GM23248 (cell line): Measurements from ENCODE around the gene COL9A3. TPM values are rescaled to one million over a fixed set of nuclear protein-coding genes. Genes with fewer than 3 reads are reported as not detected.

Experiments used
- DNase-seq: peaks from one replicate; pipeline ENCODE4 v3.0.0-alpha.2; 2015
- H2AFZ ChIP-seq: fragments of 200-600 bp; sonication (generic); 2 replicates; pipeline ENCODE4 v1.6.1; 2016; ENCODE audit warnings: antibody characterized with exemption
- H3F3A ChIP-seq: fragments of 200-600 bp; sonication (generic); 2 replicates; pipeline ENCODE4 v1.6.1; 2016; ENCODE audit warnings: mild to moderate bottlenecking, antibody characterized with exemption, mixed run types; ENCODE audit not compliant: insufficient read depth
- H3K27ac ChIP-seq: fragments of 200-600 bp; sonication (generic); 2 replicates; pipeline ENCODE4 v1.5.1; 2016; ENCODE audit warnings: mild to moderate bottlenecking
- H3K27me3 ChIP-seq: fragments of 200-600 bp; sonication (generic); replicated peaks from 2 replicates; pipeline ENCODE4 v1.6.1; 2016; ENCODE audit warnings: mild to moderate bottlenecking; ENCODE audit not compliant: insufficient read depth
- H3K36me3 ChIP-seq: fragments of 200-600 bp; sonication (generic); 2 replicates; pipeline ENCODE4 v1.6.1; 2016; ENCODE audit warnings: low read depth, mild to moderate bottlenecking
- H3K4me1 ChIP-seq: fragments of 200-600 bp; sonication (generic); 2 replicates; pipeline ENCODE4 v1.6.1; 2016; ENCODE audit warnings: mild to moderate bottlenecking; ENCODE audit not compliant: insufficient read depth
- H3K4me2 ChIP-seq: fragments of 200-600 bp; sonication (generic); one replicate; pipeline ENCODE4 v1.6.1; 2016; ENCODE audit warnings: mild to moderate bottlenecking; ENCODE audit not compliant: unreplicated experiment
- H3K4me3 ChIP-seq: fragments of 200-600 bp; sonication (generic); 2 replicates; pipeline ENCODE4 v1.5.1; 2016; ENCODE audit warnings: mild to moderate bottlenecking
- H3K79me2 ChIP-seq: fragments of 200-600 bp; sonication (generic); 2 replicates; pipeline ENCODE4 v1.6.1; 2016; ENCODE audit warnings: mild to moderate bottlenecking; ENCODE audit not compliant: insufficient read depth
- H3K9ac ChIP-seq: fragments of 200-600 bp; sonication (generic); 2 replicates; pipeline ENCODE4 v1.6.1; 2016; ENCODE audit warnings: mild to moderate bottlenecking
- H3K9me2 ChIP-seq: fragments of 200-600 bp; sonication (generic); 2 replicates; pipeline ENCODE4 v1.6.1; 2016; ENCODE audit warnings: mixed run types, mild to moderate bottlenecking, moderate library complexity; ENCODE audit not compliant: insufficient read depth
- H3K9me3 ChIP-seq: fragments of 200-600 bp; sonication (generic); one replicate; pipeline ENCODE4 v1.6.1; 2017; ENCODE audit warnings: low read depth
- H4K20me1 ChIP-seq: fragments of 200-600 bp; sonication (generic); 2 replicates; pipeline ENCODE4 v1.6.0; 2016; ENCODE audit not compliant: insufficient read depth
- EZH2 ChIP-seq: fragments of 200-600 bp; sonication (generic); IDR thresholded peaks from 2 replicates; pipeline ENCODE4 v1.6.1; 2018; ENCODE audit warnings: antibody characterized with exemption, mild to moderate bottlenecking; ENCODE audit not compliant: insufficient read depth, poor library complexity, severe bottlenecking
- EZH2phosphoT487 ChIP-seq: fragments of 200-600 bp; sonication (generic); IDR thresholded peaks from 2 replicates; pipeline ENCODE4 v1.6.1; 2018; ENCODE audit warnings: antibody characterized with exemption, moderate library complexity, mild to moderate bottlenecking, low read depth; ENCODE audit not compliant: insufficient read depth
- WGBS, 2 experiments: methylation state at CpG; one replicate each; pipeline ENCODE4 v1.1.6; 2015 to 2017; ENCODE audit warnings: low lambda C conversion rate in 2 of 2, low coverage in 1 of 2; ENCODE audit errors: missing lambda C conversion rate in 2 of 2; 5-methylcytosine and 5-hydroxymethylcytosine counted together
- in situ Hi-C: fragments of 300-500 bp; cut with MboI; formaldehyde crosslinking; loops from 2 replicates; pipeline ENCODE4 v1.15.0; 2020
- polyA plus RNA-seq: library from polyadenylated mRNA; unstranded; fragments of >200 nt; fragmentation: Nextera tagmentation; extraction: Ambion mirVana; gene quantifications from 2 replicates; pipeline ENCODE4 v1.2.1, GENCODE V29; 2016
- total RNA-seq: library from RNA; depleted of rRNA; stranded (reverse); fragments of >200 nt; shearing (Covaris generic); gene quantifications from 2 replicates; pipeline ENCODE4 v1.2.3, GENCODE V29; 2014

COL9A3 gene
- total and polyA plus RNA-seq, 2 experiments from 2014 or later = 0.25 TPM; not detected in 1

GRCh38 chr20:62811320-62811719 lies 5.5 kb upstream of the COL9A3 start:
- TF ChIP-seq EZH2 (no peak), EZH2phosphoT487 (no peak)
- H3K4me2 ChIP-seq = no peak overlapping the region
- H3K4me3 ChIP-seq = no peak overlapping the region
- H4K20me1 ChIP-seq = no peaks in the 10 kb centered on the region
- no peak for DNase-seq
- no peak overlapping the region for H2AFZ ChIP-seq
- peaks cover 29% of the 10 kb centered on the region for H3K79me2 ChIP-seq
- peaks cover 9% of the 10 kb centered on the region; the same call in 1 of the 2 replicates for H3K36me3 ChIP-seq
- H3F3A ChIP-seq = no peaks in the 10 kb centered on the region
- no peak overlapping the region for H3K9ac ChIP-seq
- H3K4me1 ChIP-seq = peaks cover 9% of the 10 kb centered on the region
- 92 to 93% methylated on average over 20 to 21 of the region's 21 CpGs for WGBS, 2 experiments
- peaks cover 9% of the 10 kb centered on the region; the same call in 1 of the 2 replicates for H3K27me3 ChIP-seq
- in situ Hi-C loops = no loop called here
- no peaks in the 10 kb centered on the region for H3K9me3 ChIP-seq
- no peak overlapping the region for H3K27ac ChIP-seq
- no peaks in the 10 kb centered on the region for H3K9me2 ChIP-seq

GRCh38 chr20:62811720-62812119 lies 5.1 kb upstream of the COL9A3 start:
- H3K4me2 ChIP-seq = no peak overlapping the region
- in situ Hi-C loops = no loop called here
- H4K20me1 ChIP-seq = no peaks in the 10 kb centered on the region
- DNase-seq = no peak
- no peaks in the 10 kb centered on the region for H3K9me3 ChIP-seq
- H3K4me3 ChIP-seq = no peak overlapping the region
- H3K36me3 ChIP-seq = peaks cover 9% of the 10 kb centered on the region; the same call in 1 of the 2 replicates
- no peaks in the 10 kb centered on the region for H3K9me2 ChIP-seq
- H3K4me1 ChIP-seq = peaks cover 5% of the 10 kb centered on the region
- H2AFZ ChIP-seq = no peak overlapping the region
- H3K79me2 ChIP-seq = peaks cover 25% of the 10 kb centered on the region
- H3K27ac ChIP-seq = no peak overlapping the region
- H3K9ac ChIP-seq = no peak overlapping the region
- no peaks in the 10 kb centered on the region for H3F3A ChIP-seq
- WGBS, 2 experiments = 82% methylated on average over 10 of the region's 10 CpGs
- peaks cover 11% of the 10 kb centered on the region; the same call in 1 of the 2 replicates for H3K27me3 ChIP-seq
- TF ChIP-seq EZH2 (no peak), EZH2phosphoT487 (no peak)

DNA sequence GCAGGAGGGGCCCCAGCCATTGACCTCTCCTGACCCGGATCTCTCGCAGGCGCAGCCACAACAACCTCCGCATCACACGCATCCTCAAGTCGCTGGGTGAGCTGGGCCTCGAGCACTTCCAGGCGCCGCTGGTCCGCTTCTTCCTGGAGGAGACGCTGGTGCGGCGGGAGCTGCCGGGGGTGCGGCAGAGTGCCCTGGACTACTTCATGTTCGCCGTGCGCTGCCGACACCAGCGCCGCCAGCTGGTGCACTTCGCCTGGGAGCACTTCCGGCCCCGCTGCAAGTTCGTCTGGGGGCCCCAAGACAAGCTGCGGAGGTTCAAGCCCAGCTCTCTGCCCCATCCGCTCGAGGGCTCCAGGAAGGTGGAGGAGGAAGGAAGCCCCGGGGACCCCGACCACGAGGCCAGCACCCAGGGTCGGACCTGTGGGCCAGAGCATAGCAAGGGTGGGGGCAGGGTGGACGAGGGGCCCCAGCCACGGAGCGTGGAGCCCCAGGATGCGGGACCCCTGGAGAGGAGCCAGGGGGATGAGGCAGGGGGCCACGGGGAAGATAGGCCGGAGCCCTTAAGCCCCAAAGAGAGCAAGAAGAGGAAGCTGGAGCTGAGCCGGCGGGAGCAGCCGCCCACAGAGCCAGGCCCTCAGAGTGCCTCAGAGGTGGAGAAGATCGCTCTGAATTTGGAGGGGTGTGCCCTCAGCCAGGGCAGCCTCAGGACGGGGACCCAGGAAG lies 4.5 kb upstream of the COL9A3 start:
- TF ChIP-seq EZH2phosphoT487 (no peak), EZH2 (no peak)
- Histone ChIP-seq H3K9ac (no peak overlapping the region), H3K27me3 (peaks cover 11% of the 10 kb centered on the region; the same call in 1 of the 2 replicates), H3K4me2 (no peak overlapping the region), H3K36me3 (peaks cover 9% of the 10 kb centered on the region; the same call in 1 of the 2 replicates), H3K9me3 (no peaks in the 10 kb centered on the region), H3F3A (no peaks in the 10 kb centered on the region), H3K27ac (no peak overlapping the region), H4K20me1 (no peaks in the 10 kb centered on the region), H3K4me3 (no peak overlapping the region), H3K4me1 (no peaks in the 10 kb centered on the region), H3K9me2 (no peaks in the 10 kb centered on the region), H2AFZ (no peak overlapping the region), H3K79me2 (peaks cover 19% of the 10 kb centered on the region)
- no peak for DNase-seq
- WGBS, 2 experiments = 90 to 91% methylated on average over 34 to 43 of the region's 43 CpGs
- in situ Hi-C loops = no loop called here

GRCh38 chr20:62812907-62813200 lies 4.0 kb upstream of the COL9A3 start:
- Histone ChIP-seq H3K9me3 (no peaks in the 10 kb centered on the region), H3K9me2 (no peaks in the 10 kb centered on the region), H3K4me2 (no peak overlapping the region), H2AFZ (no peak overlapping the region), H3K27me3 (peaks cover 11% of the 10 kb centered on the region; the same call in 1 of the 2 replicates), H3K4me3 (no peak overlapping the region), H3K27ac (no peak overlapping the region), H3K4me1 (no peaks in the 10 kb centered on the region), H3F3A (no peaks in the 10 kb centered on the region), H3K36me3 (peaks cover 9% of the 10 kb centered on the region; the same call in 1 of the 2 replicates), H3K79me2 (peaks cover 14% of the 10 kb centered on the region; the same call in 1 of the 2 replicates), H3K9ac (no peak overlapping the region), H4K20me1 (no peaks in the 10 kb centered on the region)
- TF ChIP-seq EZH2 (no peak), EZH2phosphoT487 (no peak)
- DNase-seq = no peak
- in situ Hi-C loops = no loop called here
- 84 to 91% methylated on average over 11 of the region's 11 CpGs for WGBS, 2 experiments
